Stimulated activated CD4-positive, alpha-beta T cell treated with anti-CD3 and anti-CD28 coated beads, Interleukin-2, amount 100 ng/mL, for 48 hours (primary cell): ENCODE data around the gene RAD51B.
"Not testable (repeated sequence)": the region's sequence is repeated elsewhere in the genome, so short reads cannot be mapped to it uniquely, and the experiment has no call there.

Experiments
- DNase-seq, 2 donors: peaks; one replicate each; pipeline ENCODE4 v3.0.0-alpha.2; 2020

Gene RAD51B

GRCh38 chr14:68689511-68689910 is 869.9 kb downstream of the RAD51B start:
- DNase-seq, result no peak

- DNase-seq, result no peak
Measured at GRCh38 chr14:68690089-68690958, 870.7 kb downstream of the RAD51B start.

GRCh38 chr14:68691031-68691791 is 871.6 kb downstream of the RAD51B start:
- no peak for DNase-seq

- no peak for DNase-seq
Measured at GRCh38 chr14:68691792-68692118, 872.2 kb downstream of the RAD51B start.

GRCh38 chr14:68692216-68692615 is 872.6 kb downstream of the RAD51B start:
- DNase-seq, result no peak

DNA sequence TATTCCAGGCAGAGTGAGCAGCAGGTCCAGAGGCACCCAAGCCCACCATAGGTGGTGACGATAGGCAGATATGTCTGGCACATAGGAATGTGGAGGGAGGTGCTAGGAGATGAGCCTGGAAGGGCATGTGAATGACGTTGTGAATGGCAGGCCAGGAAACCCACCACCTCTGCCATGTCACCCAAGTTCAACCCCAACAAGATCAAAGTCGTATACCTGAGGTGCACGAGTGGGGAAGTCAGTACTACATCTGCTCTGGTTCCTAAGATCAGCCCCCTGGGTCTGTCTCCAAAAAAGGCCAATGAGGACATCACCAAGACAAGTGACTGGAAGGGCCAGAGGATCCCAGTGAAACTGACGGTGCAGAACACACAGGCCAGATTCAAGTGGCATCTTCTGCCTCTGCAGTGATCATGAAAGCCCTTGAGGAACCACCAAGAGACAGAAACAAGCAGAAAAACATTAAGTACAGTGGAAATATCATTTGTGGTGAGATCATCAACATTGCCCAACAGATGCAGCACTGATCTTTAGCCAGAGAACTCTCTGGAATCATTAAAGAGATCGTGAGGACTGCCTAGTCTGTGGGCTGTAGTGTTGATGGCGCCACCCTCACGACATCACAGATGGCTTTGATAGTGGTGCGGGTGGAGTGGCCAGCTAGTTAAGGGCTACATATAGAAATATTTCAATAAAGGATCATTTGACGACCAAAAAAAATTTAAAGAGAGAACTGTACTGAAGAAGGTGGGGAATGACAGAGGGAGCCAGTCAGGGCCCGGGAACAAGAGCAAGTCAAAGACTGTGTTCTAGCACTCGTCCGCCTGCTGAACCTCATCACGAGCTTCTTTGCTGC is 873.6 kb downstream of the RAD51B start:
- no peak for DNase-seq

GRCh38 chr14:68693926-68694325 is 874.3 kb downstream of the RAD51B start:
- DNase-seq, result no peak

GRCh38 chr14:68694516-68695235 is 875.1 kb downstream of the RAD51B start:
- DNase-seq, result no peak

- DNase-seq, result no peak
Measured at GRCh38 chr14:68695326-68695768, 875.8 kb downstream of the RAD51B start.

DNA sequence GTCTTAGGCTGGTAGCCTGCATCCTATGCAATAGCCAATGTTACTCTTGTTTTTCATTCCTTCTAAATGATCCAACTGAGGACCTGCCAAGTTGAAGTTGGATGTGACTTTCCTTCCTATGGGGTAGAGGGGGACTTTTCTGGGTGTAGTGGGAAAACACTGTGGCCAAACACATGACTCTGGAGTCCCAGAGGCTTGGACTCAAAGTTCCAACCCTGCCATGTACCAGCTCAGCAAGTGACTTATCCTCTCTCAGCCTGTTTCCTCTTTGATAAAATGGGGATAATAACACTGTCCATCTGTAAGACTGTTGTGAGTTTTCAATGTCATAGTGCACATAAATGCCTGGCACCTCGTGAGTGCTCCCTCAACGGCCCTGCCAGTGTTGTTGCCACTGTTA is 876.3 kb downstream of the RAD51B start:
- DNase-seq, result no peak

GRCh38 chr14:68696266-68696665 is 876.7 kb downstream of the RAD51B start:
- DNase-seq, result no peak

- no peak for DNase-seq
Measured at GRCh38 chr14:68696721-68697495, 877.3 kb downstream of the RAD51B start.

DNA sequence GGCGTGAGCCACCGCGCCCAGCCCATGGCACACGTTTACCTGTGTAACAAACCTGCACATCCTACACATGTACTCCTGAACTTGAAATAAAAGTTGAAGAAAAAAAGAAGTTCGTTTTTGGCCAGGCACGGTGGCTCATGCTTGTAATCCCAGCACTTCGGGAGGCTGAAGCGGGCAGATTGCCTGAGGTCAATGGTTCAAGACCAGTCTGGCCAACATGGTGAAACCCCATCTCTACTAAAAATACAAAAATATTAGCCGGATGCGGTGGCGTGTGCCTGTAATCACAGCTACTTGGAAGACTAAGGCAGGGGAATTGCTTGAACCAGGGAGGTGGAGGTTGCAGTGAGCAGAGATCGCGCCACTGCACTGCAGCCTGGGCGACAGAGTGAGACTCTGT is 879.2 kb downstream of the RAD51B start:
- not testable (repeated sequence) for DNase-seq

DNA sequence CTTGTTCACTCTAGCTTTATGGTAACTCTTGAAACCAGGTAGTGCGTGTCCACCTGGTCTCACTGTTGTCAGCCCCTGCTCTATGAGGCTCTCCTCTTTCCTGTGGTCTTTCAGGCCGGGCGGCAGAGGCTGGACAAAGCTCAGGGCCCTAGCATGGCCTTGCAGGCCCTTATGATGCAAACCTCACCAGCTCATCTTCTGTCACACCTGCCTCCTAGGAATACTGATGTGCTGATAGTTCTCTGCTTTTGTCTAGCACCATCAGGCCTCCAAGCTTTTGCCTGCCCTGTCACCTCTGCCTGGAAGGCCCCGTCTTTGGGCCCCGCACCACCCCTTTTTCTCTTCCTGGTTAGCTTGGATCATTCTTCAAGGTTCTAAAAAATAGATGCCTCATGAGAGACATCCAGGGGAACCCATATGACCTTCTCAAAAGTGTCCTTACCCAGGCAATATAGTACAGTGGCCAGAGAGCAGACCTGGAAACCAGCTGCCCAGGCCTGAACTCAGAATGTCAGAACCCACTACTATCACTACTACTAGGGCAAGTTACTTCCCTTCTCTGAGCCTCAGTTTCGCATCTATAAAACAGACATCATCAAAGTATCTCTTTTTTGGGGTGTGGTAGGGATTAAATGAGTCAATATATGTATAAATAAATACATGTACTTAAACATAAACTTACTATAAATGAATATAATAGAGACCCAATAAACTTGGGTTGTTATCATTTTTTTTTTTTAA is 881.6 kb downstream of the RAD51B start:
- DNase-seq, result no peak

DNA sequence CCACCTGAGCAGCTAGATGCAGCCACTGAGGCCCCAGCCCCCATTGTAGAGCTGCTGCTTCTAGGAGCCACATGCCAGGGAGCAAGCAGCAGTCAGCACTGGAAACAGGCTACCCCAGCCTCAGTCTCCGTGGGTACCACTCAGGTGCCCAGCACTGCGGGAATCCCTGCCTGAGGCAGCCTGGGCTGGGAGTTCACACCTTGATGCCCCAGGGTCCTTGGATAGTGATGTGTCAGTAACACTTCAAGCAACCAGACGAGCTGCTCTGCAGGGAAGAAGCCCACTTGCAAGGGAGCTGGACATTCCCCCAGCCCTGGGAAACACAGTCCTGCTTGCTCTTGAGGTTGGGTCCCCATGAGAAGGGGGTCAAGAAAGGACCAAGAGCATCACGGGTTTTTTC is 882.6 kb downstream of the RAD51B start:
- no peak for DNase-seq

DNA sequence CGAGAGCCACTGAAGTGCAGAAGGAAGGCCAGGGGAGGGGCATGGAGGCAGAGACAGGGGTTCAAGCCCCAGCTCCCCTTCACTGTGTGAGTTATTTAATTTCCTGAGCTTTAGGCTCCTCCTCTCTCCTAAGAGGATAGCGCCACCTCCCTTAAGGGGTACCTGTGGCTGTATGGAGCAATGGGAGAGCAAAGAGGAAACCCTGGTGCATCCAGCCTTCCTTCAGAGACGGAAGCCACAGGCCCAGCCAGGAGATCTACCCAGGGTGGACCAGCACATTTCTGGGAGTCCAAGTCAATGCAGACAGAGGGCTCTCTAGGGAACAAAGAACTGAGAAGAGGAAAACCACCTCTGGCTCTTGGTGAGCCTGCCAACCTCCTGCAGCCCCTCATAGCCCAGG is 883.0 kb downstream of the RAD51B start:
- no peak for DNase-seq

DNA sequence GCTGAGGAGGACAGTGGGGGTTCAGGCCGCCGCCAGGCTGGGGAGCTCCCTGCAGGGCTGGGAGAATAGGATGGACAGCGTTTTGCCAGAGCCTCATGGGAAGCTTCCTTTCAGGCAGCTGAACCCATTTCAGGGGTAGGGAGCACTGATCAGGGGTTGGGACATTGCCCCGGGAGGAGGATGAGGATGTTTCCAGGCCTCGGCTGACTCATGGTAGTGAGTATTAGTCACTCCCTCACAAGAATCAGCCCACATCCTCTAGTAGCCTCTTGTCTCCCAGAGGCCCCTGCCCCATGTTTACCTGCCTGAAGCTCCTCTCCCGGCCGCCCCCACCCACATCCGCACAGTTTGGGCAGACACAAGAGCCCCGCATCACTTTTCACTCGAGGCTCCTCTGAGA is 883.5 kb downstream of the RAD51B start:
- DNase-seq, result no peak

DNA sequence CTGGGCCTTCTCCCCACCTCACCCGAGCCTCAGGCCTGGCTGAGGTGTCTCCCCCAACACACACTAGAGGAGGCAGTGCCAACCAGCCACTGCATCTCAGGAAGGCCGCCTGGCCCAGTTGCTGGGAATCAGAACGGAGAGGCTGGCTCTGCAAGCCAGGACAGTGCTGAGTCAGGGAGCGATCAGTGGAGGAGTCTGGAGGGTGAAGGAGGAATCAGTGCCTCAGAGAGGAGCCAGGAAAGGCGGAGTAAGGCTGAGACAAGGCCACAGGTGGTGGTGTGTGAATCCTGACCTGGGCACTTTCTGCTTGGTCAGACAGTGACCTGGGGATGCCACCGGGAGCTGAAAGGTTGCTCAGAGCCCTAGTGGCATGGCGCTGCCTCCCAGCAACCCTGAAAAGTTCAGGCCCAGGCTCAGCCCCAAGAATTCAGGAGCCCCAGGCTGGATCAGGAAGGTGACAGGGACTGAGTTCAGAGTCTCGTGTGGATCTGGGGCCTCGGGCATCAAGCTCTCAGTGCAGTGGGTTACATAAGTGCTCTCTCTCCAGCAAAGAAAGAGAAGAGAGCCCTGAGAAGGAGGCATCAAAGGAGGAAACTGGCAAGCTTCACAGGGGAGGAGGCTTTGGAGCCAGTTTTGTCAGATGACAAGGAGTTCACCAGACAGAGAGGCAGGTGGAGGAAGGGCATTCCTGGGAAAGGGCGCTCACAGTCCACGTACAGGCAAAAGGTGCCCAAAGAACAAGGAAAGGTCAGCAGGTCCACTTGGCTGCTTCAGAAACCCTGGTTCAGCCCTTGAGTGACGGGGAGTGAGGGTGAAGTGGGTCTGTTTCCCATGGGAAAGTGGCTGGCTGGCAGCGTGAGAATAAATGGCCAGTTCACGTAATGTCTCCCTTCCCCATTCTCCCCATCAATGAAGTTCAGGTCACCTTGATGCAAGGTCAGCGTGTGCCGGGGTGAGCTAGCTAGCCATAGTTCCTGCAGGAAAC is 885.4 kb downstream of the RAD51B start:
- DNase-seq, result no peak

GRCh38 chr14:68705741-68706283 is 886.2 kb downstream of the RAD51B start:
- DNase-seq, result no peak
